IPS-NIHi11 (cell line): ENCODE measurements around the gene SOX11.

ENCODE experiments used
- DNase-seq: peaks from one replicate; pipeline ENCODE4 v3.0.0; 2012; ENCODE audit warnings: mixed read lengths, low spot score

Gene SOX11

GRCh38 chr2:5725072-5725471 is 32.9 kb downstream of the SOX11 start:
- DNase-seq, result no peak

GRCh38 chr2:5725794-5726463 is 33.7 kb downstream of the SOX11 start:
- DNase-seq, result peak; percentile 80

- no peak for DNase-seq
These were observed 35.1 kb downstream of the SOX11 start for GRCh38 chr2:5727235-5727634.

- DNase-seq, result no peak
These were observed 37.2 kb downstream of the SOX11 start for GRCh38 chr2:5729416-5729815.

GRCh38 chr2:5730386-5730785 is 38.2 kb downstream of the SOX11 start:
- DNase-seq, result no peak

GRCh38 chr2:5734859-5735520 is 42.8 kb downstream of the SOX11 start:
- DNase-seq, result no peak

- no peak for DNase-seq
These were observed 43.3 kb downstream of the SOX11 start for GRCh38 chr2:5735521-5735861.

GRCh38 chr2:5736050-5736449 is 43.9 kb downstream of the SOX11 start:
- no peak for DNase-seq

- DNase-seq, result no peak
These were observed 44.7 kb downstream of the SOX11 start for GRCh38 chr2:5736886-5737285.

- no peak for DNase-seq
These were observed 47.9 kb downstream of the SOX11 start for GRCh38 chr2:5740053-5740452.

- no peak for DNase-seq
These were observed 48.6 kb downstream of the SOX11 start for GRCh38 chr2:5740817-5741216.

GRCh38 chr2:5741242-5741641 is 49.1 kb downstream of the SOX11 start:
- DNase-seq, result no peak

- no peak for DNase-seq
These were observed 49.9 kb downstream of the SOX11 start for GRCh38 chr2:5742126-5742525.

GRCh38 chr2:5748391-5748790 is 56.2 kb downstream of the SOX11 start:
- no peak for DNase-seq

GRCh38 chr2:5748946-5749345 is 56.8 kb downstream of the SOX11 start:
- DNase-seq, result no peak

- no peak for DNase-seq
These were observed 57.2 kb downstream of the SOX11 start for GRCh38 chr2:5749347-5749746.
